MCF 10A (cell line): ENCODE results near the gene RGS19. TPM values are rescaled to one million over a fixed set of nuclear protein-coding genes. Genes with fewer than 3 reads are reported as not detected.

Experiments used
- BruUV-seq: library from RNA; stranded (reverse); fragments of 400-500 nt; replicated peaks from 2 replicates; lab custom pipeline; 2021; lab: Mats Ljungman, UMichigan
- CTCF ChIA-PET: fragments of 300-600 bp; sonication (Branson Sonifier 250); formaldehyde crosslinking; extraction: SDS; loops from one replicate; lab custom pipeline; 2021; ENCODE audit warnings: antibody characterized with exemption, inconsistent platforms; lab: Yijun Ruan, JAX
- POLR2A ChIA-PET: fragments of 300-600, 350-650 bp; sonication (Branson Sonifier 250); formaldehyde crosslinking; extraction: SDS; loops from one replicate; lab custom pipeline; 2020; ENCODE audit warnings: antibody characterized with exemption, inconsistent platforms; lab: Yijun Ruan, JAX
- DNase-seq: peaks from one replicate; pipeline ENCODE4 v3.0.0-alpha.2; 2018; ENCODE audit not compliant: unreplicated experiment
- H3K27ac Mint-ChIP-seq: one replicate; pipeline ENCODE4 v1.8.0; 2022; ENCODE audit warnings: mild to moderate bottlenecking, low read depth, mixed read lengths; ENCODE audit not compliant: unreplicated experiment
- H3K27me3 Mint-ChIP-seq: one replicate; pipeline ENCODE4 v1.8.0; 2022; ENCODE audit warnings: mixed read lengths; ENCODE audit not compliant: insufficient read depth, unreplicated experiment
- H3K36me3 Mint-ChIP-seq: one replicate; pipeline ENCODE4 v1.8.0; 2022; ENCODE audit warnings: mild to moderate bottlenecking, moderate library complexity, mixed read lengths; ENCODE audit not compliant: insufficient read depth, unreplicated experiment
- H3K4me1 Mint-ChIP-seq: one replicate; pipeline ENCODE4 v1.8.0; 2022; ENCODE audit warnings: mixed read lengths; ENCODE audit not compliant: insufficient read depth, unreplicated experiment
- H3K4me3 Mint-ChIP-seq: one replicate; pipeline ENCODE4 v1.8.0; 2022; ENCODE audit warnings: mild to moderate bottlenecking, moderate library complexity, mixed read lengths; ENCODE audit not compliant: unreplicated experiment
- H3K9me3 Mint-ChIP-seq: one replicate; pipeline ENCODE4 v1.8.0; 2022; ENCODE audit warnings: mixed read lengths; ENCODE audit not compliant: unreplicated experiment
- CTCF ChIP-seq: fragments of 200-600 bp; IDR thresholded peaks from one replicate; pipeline ENCODE4 v1.8.0; 2022; ENCODE audit warnings: antibody characterized with exemption, mild to moderate bottlenecking; ENCODE audit not compliant: unreplicated experiment
- intact Hi-C: fragments of 100-400 bp; cut with micrococcal nuclease; formaldehyde crosslinking; loops from 2 replicates; pipeline ENCODE4 v1.14.1; 2022
- total RNA-seq: library from RNA; stranded (reverse); gene quantifications from 2 replicates; pipeline ENCODE4 v1.2.3, GENCODE V29; 2022

The RGS19 gene
- total RNA-seq, 1 experiment from 2014 or later: 8.8 TPM

- CTCF ChIA-PET: interaction anchor here (1.2 kb wide), 1 partner anchor 9 kb away, joined by 10 read pairs; no protein-coding TSS in a partner anchor
- no peak for TF ChIP-seq CTCF
- POLR2A ChIA-PET: interaction anchor here (0.5 to 1.1 kb wide), 4 partner anchors 8 to 129 kb away, joined by 3 to 4 read pairs (median 3); no protein-coding TSS in a partner anchor
- Mint-ChIP-seq H3K36me3 (peaks cover 90% of the 10 kb centered on the region), H3K27ac (no peak overlapping the region), H3K9me3 (no peaks in the 10 kb centered on the region), H3K4me1 (no peaks in the 10 kb centered on the region), H3K4me3 (no peak overlapping the region), H3K27me3 (no peaks in the 10 kb centered on the region)
- intact Hi-C loops: no loop called here
- no peak for DNase-seq
- no TSS peak for BruUV-seq
Observed at GRCh38 chr20:64030371-64031134, 48.8 kb downstream of the RGS19 start.

GRCh38 chr20:64029293-64030117, 49.8 kb downstream of the RGS19 start:
- CTCF ChIA-PET: interaction anchor here (1.2 to 2.9 kb wide), 2 partner anchors 9 to 10 kb away, joined by 10 to 38 read pairs; no protein-coding TSS in a partner anchor
- H3K9me3 Mint-ChIP-seq: no peaks in the 10 kb centered on the region
- H3K36me3 Mint-ChIP-seq: peaks cover 91% of the 10 kb centered on the region

GRCh38 chr20:64027981-64028685, 51.2 kb downstream of the RGS19 start:
- ChIA-PET POLR2A (interaction anchor here (0.9 to 1.3 kb wide), 2 partner anchors 46 to 47 kb away, joined by 3 read pairs; partner anchors contain the start of gene PRPF6), CTCF (interaction anchor here (0.9 to 2.9 kb wide), 4 partner anchors 10 to 242 kb away, joined by 3 to 38 read pairs (median 4); no protein-coding TSS in a partner anchor)
- H3K4me3 Mint-ChIP-seq: no peak overlapping the region
- intact Hi-C loops: no loop called here
- H3K36me3 Mint-ChIP-seq: peaks cover 90% of the 10 kb centered on the region
- no TSS peak for BruUV-seq
- DNase-seq: no peak
- H3K27me3 Mint-ChIP-seq: no peaks in the 10 kb centered on the region
- no peak for TF ChIP-seq CTCF
- H3K9me3 Mint-ChIP-seq: no peaks in the 10 kb centered on the region
- H3K27ac Mint-ChIP-seq: no peak overlapping the region
- no peaks in the 10 kb centered on the region for H3K4me1 Mint-ChIP-seq

More at GRCh38 chr20:64029293-64030117, 49.8 kb downstream of the RGS19 start:
- no peak for DNase-seq
- POLR2A ChIA-PET: interaction anchor here (1.0 kb wide), 1 partner anchor 10 kb away, joined by 3 read pairs; no protein-coding TSS in a partner anchor
- Mint-ChIP-seq H3K27ac (no peak overlapping the region), H3K4me1 (no peaks in the 10 kb centered on the region), H3K4me3 (no peak overlapping the region), H3K27me3 (no peaks in the 10 kb centered on the region)
- no TSS peak for BruUV-seq
- no peak for TF ChIP-seq CTCF
- intact Hi-C loops: no loop called here
